Hepatocyte (in vitro differentiated cells): ENCODE measurements around the gene USP49.

Experiments used
- CTCF ChIP-seq: fragments of 200-600 bp; sonication (generic); IDR thresholded peaks from 2 replicates; pipeline ENCODE4 v1.5.1; 2016; ENCODE audit warnings: antibody characterized with exemption, mild to moderate bottlenecking; ENCODE audit not compliant: poor library complexity
- EZH2 ChIP-seq: fragments of 200-600 bp; sonication (generic); IDR thresholded peaks from 2 replicates; pipeline ENCODE4 v1.6.1; 2016; ENCODE audit warnings: antibody characterized with exemption, mild to moderate bottlenecking, borderline replicate concordance

GRCh38 chr6:41938590-41939175 lies 43.5 kb upstream of the USP49 start:
- TF ChIP-seq CTCF, result no peak
- no peak for TF ChIP-seq EZH2
